ENCODE measurements around the gene LGALS4. TPM values are rescaled to one million over a fixed set of nuclear protein-coding genes. Genes with fewer than 3 reads are reported as not detected.

LGALS4 gene, protein sequence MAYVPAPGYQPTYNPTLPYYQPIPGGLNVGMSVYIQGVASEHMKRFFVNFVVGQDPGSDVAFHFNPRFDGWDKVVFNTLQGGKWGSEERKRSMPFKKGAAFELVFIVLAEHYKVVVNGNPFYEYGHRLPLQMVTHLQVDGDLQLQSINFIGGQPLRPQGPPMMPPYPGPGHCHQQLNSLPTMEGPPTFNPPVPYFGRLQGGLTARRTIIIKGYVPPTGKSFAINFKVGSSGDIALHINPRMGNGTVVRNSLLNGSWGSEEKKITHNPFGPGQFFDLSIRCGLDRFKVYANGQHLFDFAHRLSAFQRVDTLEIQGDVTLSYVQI
- total RNA-seq: under 0.01 TPM in 1 of 2 replicates, not detected in the other

DNA sequence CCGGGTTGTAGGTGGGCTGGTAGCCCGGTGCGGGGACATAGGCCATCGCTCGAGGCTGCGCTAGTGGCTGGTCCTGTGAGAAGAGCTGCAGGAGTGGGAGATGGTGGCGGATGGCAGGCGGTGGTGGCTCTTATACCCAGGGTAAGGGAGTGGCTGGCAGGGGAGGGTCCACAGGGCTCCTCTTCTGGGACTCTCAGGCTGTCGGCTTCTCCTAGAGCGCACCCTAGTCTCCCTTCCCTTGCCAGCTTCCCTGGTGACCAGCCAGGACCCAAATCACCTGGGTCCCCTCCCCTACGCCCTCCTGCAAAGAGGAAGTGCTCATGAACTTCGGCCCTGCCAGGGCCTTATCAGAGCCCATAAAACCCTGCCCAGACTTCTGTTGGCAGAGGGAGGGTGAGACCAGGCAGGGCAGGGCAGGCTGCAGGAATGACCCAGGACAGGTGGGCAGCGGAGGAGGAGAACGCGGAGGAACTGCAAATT, at the start of gene LGALS4:
Gene LGALS4, minus strand, starts transcription at position 105 of the 480 bp plus-strand sequence. Its CDS starts 59 bp downstream, at position 46.

GRCh38 chr19:38849860-38850435, 37.2 kb upstream of the LGALS4 start, which contains the start of gene HNRNPL:
HNRNPL (minus strand) TSS chr19:38849986; CDS start chr19:38849966, 20 bp downstream.

GRCh38 chr19:38788478-38789243, 24.1 kb downstream of the LGALS4 start, which contains the start of gene LGALS7B:
LGALS7B (plus strand) TSS chr19:38789200; CDS start chr19:38789227, 27 bp downstream.

DNA sequence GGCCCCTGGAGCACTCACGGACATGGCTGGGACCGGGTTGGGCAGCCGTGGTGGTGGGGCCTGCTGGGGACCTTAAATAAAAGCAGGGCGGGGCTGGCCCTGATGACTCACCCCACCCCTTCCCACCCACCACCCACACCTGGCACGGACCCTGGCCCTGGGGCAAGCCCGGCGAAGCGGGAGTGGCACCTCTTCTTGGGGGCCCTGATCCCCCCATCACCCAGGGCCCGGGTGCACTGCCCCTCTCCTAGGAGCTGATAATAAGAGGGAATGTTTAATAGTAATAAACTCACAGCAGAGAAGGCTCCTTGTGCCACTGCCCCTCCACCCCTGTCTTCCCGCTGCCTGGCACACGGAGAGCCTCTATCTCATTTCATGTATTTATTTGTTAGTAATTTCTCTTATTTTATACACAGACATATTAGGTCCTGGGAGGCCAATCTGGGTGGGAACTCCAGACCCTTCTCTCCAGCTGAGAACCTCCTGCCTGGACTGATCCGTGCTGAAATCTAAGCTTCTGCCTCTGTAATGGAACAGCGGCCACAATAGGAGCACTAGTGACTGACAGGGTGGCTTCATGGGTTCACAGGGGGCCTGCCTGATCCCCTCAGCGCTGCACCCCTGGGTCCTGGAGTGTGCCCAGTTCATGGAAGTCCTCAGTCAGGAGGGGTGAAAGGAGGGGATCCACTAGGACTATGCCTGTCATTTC, 39.1 kb downstream of the LGALS4 start, which contains the start of gene LGALS7:
Gene LGALS7, minus strand, starts transcription at position 49 of the 709 bp plus-strand sequence. Its CDS starts 25 bp downstream, at position 24.

Other genes starting within 250 kb of the LGALS4 start
- 0.19 and 0.85 TPM in 2 replicates for gene MAP4K1, start 195.0 kb downstream of the LGALS4 start, total RNA-seq
- gene EIF3K, start 193.8 kb downstream of the LGALS4 start, total RNA-seq: 277 and 490 TPM in 2 replicates
- gene ACTN4, start 165.3 kb downstream of the LGALS4 start, total RNA-seq: 226 and 336 TPM in 2 replicates
- 0.28 TPM in 1 of 2 replicates, not detected in the other for gene CAPN12, start 68.5 kb downstream of the LGALS4 start, total RNA-seq
- gene LGALS7, start 39.4 kb downstream of the LGALS4 start, total RNA-seq: not detected in 2 replicates
- not detected in 2 replicates for gene LGALS7B, start 23.7 kb downstream of the LGALS4 start, total RNA-seq
- 12.4 and 14.6 TPM in 2 replicates for gene ECH1, start 18.8 kb upstream of the LGALS4 start, total RNA-seq
- 167 and 308 TPM in 2 replicates for gene HNRNPL, start 37.0 kb upstream of the LGALS4 start, total RNA-seq
- 2.7 and 3.1 TPM in 2 replicates for gene RINL, start 65.3 kb upstream of the LGALS4 start, total RNA-seq
- gene SIRT2, start 86.7 kb upstream of the LGALS4 start, total RNA-seq: 45.8 and 54.4 TPM in 2 replicates
- gene NFKBIB, start 87.0 kb upstream of the LGALS4 start, total RNA-seq: 9.9 and 15.7 TPM in 2 replicates
- gene CCER2, start 99.2 kb upstream of the LGALS4 start, total RNA-seq: 0.28 TPM in 1 of 2 replicates, not detected in the other
- 8.7 and 13.0 TPM in 2 replicates for gene SARS2, start 117.8 kb upstream of the LGALS4 start, total RNA-seq
- gene MRPS12, start 118.0 kb upstream of the LGALS4 start, total RNA-seq: 20.9 and 47.7 TPM in 2 replicates
- 20.6 and 24.0 TPM in 2 replicates for gene FBXO17, start 162.8 kb upstream of the LGALS4 start, total RNA-seq
- 1.7 and 3.4 TPM in 2 replicates for gene FBXO27, start 219.6 kb upstream of the LGALS4 start, total RNA-seq